MM.1S (cell line): Measurements from ENCODE around the gene NUP188.

Experiments used
- DNase-seq: peaks from one replicate; pipeline ENCODE4 v3.0.0-alpha.2; 2015
- H2AFZ ChIP-seq: fragments of 300-600 bp; sonication (generic); 2 replicates; pipeline ENCODE4 v1.6.0; 2016; ENCODE audit warnings: antibody characterized with exemption, low read length
- H3F3A ChIP-seq: fragments of 300-600 bp; sonication (generic); 2 replicates; pipeline ENCODE4 v1.6.1; 2016; ENCODE audit warnings: mild to moderate bottlenecking, antibody characterized with exemption, low read length, moderate library complexity, mixed read lengths; ENCODE audit not compliant: insufficient read depth
- H3K27ac ChIP-seq: fragments of 300-600 bp; sonication (generic); 2 replicates; pipeline ENCODE4 v1.5.1; 2016; ENCODE audit warnings: mild to moderate bottlenecking, low read length
- H3K27me3 ChIP-seq: fragments of 300-600 bp; sonication (generic); replicated peaks from 2 replicates; pipeline ENCODE4 v1.6.0; 2016; ENCODE audit warnings: low read length; ENCODE audit not compliant: insufficient read depth
- H3K36me3 ChIP-seq: fragments of 300-600 bp; sonication (generic); replicated peaks from 2 replicates; pipeline ENCODE4 v1.6.1; 2016; ENCODE audit warnings: mild to moderate bottlenecking, low read length, mixed read lengths; ENCODE audit not compliant: insufficient read depth
- H3K4me1 ChIP-seq: fragments of 300-600 bp; sonication (generic); 2 replicates; pipeline ENCODE4 v1.6.1; 2016; ENCODE audit warnings: low read length, mixed read lengths
- H3K4me2 ChIP-seq: fragments of 300-600 bp; sonication (generic); 2 replicates; pipeline ENCODE4 v1.6.0; 2016; ENCODE audit warnings: low read depth, low read length
- H3K4me3 ChIP-seq: fragments of 300-600 bp; sonication (generic); 2 replicates; pipeline ENCODE4 v1.5.1; 2016; ENCODE audit warnings: low read length, mixed read lengths
- H3K79me2 ChIP-seq: fragments of 300-600 bp; sonication (generic); 2 replicates; pipeline ENCODE4 v1.6.1; 2016; ENCODE audit warnings: mixed run types, low read length, mixed read lengths
- H3K9ac ChIP-seq: fragments of 300-600 bp; sonication (generic); 2 replicates; pipeline ENCODE4 v1.6.1; 2016; ENCODE audit warnings: low read length, mixed read lengths
- H3K9me2 ChIP-seq: fragments of 300-600 bp; sonication (generic); replicated peaks from 2 replicates; pipeline ENCODE4 v1.6.1; 2016; ENCODE audit warnings: mild to moderate bottlenecking, low read length, mixed read lengths; ENCODE audit not compliant: insufficient read depth
- H3K9me3 ChIP-seq: fragments of 300-600 bp; sonication (generic); replicated peaks from 2 replicates; pipeline ENCODE4 v1.6.1; 2016; ENCODE audit warnings: mild to moderate bottlenecking, low read length, mixed read lengths; ENCODE audit not compliant: insufficient read depth
- H4K20me1 ChIP-seq: fragments of 300-600 bp; sonication (generic); 2 replicates; pipeline ENCODE4 v1.6.1; 2016; ENCODE audit warnings: mild to moderate bottlenecking, low read length, moderate library complexity, mixed read lengths; ENCODE audit not compliant: insufficient read depth
- EZH2 ChIP-seq: fragments of 300-600 bp; sonication (generic); optimal IDR thresholded peaks from 2 replicates; pipeline ENCODE3; 2017; ENCODE audit warnings: low read depth, mild to moderate bottlenecking, antibody characterized with exemption, low read length, mixed read lengths
- EZH2phosphoT487 ChIP-seq: fragments of 300-600 bp; sonication (generic); IDR thresholded peaks from 2 replicates; pipeline ENCODE4 v1.6.1; 2018; ENCODE audit warnings: antibody characterized with exemption, low read length
- TF ChIP-seq, protein P1 (sequence below): fragments of 300-600 bp; sonication (generic); IDR thresholded peaks from 2 replicates; pipeline ENCODE4 v1.5.1; 2016; ENCODE audit warnings: antibody characterized with exemption, low read length, mixed read lengths

Gene NUP188

DNA sequence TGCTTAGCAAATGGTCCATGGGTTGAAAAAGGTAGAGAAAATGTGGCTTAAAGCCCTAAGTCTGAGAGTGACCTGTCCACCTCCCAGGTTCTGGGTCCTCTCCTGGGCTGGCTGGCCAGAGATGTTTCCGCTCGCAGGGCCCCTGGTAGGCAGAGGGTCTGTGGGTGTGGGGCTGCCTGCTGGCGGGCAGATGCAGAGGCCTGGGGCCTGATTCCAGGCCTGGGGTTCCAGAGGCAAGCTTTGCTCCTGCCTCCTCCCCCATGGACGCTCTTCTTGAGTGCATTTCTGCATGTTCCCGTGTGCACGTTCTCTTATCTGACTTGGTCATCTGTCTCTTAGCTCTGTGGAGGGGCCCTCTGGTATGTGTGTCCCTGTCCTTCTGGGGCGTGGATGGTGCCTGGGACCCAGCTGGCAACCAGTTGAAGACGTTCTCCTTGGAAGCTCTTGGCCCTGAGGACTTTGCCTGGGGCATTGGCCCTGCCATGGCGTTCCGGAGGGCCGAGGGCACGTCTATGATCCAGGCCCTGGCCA is 92.7 kb downstream of the NUP188 start:
- Histone ChIP-seq H3F3A (peaks cover 5% of the 10 kb centered on the region; the same call in 1 of the 2 replicates), H3K4me3 (no peak overlapping the region), H3K4me2 (no peak overlapping the region), H4K20me1 (no peaks in the 10 kb centered on the region), H3K79me2 (peaks cover 34% of the 10 kb centered on the region), H3K9ac (no peak overlapping the region), H3K9me3 (no peaks in the 10 kb centered on the region), H3K36me3 (0 out of 2 replicates have a peak, but pooled peaks cover 4% of the 10 kb centered on the region), H3K9me2 (no peaks in the 10 kb centered on the region), H3K4me1 (peaks cover 14% of the 10 kb centered on the region), H3K27me3 (no peaks in the 10 kb centered on the region), H2AFZ (no peak overlapping the region), H3K27ac (no peak overlapping the region)
- TF ChIP-seq, protein P1, sequence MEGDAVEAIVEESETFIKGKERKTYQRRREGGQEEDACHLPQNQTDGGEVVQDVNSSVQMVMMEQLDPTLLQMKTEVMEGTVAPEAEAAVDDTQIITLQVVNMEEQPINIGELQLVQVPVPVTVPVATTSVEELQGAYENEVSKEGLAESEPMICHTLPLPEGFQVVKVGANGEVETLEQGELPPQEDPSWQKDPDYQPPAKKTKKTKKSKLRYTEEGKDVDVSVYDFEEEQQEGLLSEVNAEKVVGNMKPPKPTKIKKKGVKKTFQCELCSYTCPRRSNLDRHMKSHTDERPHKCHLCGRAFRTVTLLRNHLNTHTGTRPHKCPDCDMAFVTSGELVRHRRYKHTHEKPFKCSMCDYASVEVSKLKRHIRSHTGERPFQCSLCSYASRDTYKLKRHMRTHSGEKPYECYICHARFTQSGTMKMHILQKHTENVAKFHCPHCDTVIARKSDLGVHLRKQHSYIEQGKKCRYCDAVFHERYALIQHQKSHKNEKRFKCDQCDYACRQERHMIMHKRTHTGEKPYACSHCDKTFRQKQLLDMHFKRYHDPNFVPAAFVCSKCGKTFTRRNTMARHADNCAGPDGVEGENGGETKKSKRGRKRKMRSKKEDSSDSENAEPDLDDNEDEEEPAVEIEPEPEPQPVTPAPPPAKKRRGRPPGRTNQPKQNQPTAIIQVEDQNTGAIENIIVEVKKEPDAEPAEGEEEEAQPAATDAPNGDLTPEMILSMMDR: no peak
- no peak for TF ChIP-seq EZH2phosphoT487
- no peak for TF ChIP-seq EZH2
- DNase-seq: no peak

DNA sequence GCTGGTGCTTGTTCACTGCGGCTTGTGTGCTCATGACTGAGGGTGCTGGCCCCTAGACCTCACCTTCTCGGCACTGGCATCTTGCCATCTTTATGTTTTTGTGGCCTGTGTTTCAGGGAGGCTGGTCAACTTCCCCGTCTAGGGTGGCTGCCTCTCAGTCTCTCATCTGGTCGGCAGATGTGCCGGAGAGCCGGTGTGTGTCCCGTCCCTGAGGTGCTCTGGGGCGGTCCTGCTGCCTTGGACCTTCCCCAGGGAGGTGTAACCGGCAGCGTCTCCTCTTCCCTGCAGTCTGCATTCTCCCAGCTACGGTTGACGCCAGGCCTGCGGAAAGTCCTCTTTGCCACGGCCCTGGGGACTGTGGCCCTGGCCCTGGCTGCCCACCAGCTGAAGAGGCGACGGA is 94.5 kb downstream of the NUP188 start:
- Histone ChIP-seq H3K27me3 (no peaks in the 10 kb centered on the region), H3F3A (no peaks in the 10 kb centered on the region), H3K9ac (no peak overlapping the region), H3K9me2 (no peaks in the 10 kb centered on the region), H3K4me2 (no peak overlapping the region), H3K36me3 (0 out of 2 replicates have a peak, but pooled peaks cover 4% of the 10 kb centered on the region), H3K4me3 (no peak overlapping the region), H3K79me2 (peaks cover 28% of the 10 kb centered on the region), H3K27ac (no peak overlapping the region), H3K4me1 (peaks cover 14% of the 10 kb centered on the region), H3K9me3 (no peaks in the 10 kb centered on the region), H2AFZ (no peak overlapping the region), H4K20me1 (no peaks in the 10 kb centered on the region)
- DNase-seq: no peak
- TF ChIP-seq, protein P1: no peak
- TF ChIP-seq EZH2: no peak

DNA sequence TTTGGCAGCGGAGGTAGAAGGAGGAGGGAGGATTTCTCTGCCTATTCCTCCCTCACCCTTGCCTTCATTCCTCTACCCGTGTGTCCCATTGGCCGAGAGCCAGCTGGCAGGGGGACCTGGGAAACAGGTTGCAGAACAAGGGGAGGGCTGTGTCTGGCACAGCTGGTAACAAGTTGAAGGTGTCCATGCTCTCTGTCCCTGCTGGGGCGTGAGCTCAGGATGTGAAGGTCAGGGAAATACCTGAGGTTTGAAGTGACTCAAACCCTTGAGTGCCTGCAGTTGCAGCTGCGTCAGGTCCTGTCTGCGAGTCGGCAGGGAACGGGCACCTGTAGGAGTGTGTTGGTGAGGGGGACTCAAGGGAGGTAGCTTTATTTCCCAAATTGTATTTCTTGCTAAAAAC is 105.1 kb downstream of the NUP188 start:
- Histone ChIP-seq H3K27ac (no peak overlapping the region), H3K27me3 (no peaks in the 10 kb centered on the region), H3K9me3 (no peaks in the 10 kb centered on the region), H3K36me3 (no peaks in the 10 kb centered on the region), H4K20me1 (no peaks in the 10 kb centered on the region), H3F3A (no peaks in the 10 kb centered on the region), H3K9ac (no peak overlapping the region), H3K4me1 (no peaks in the 10 kb centered on the region), H3K4me3 (no peak overlapping the region), H3K9me2 (no peaks in the 10 kb centered on the region), H2AFZ (no peak overlapping the region), H3K79me2 (no peaks in the 10 kb centered on the region), H3K4me2 (no peak overlapping the region)
- TF ChIP-seq, protein P1: no peak
- TF ChIP-seq EZH2phosphoT487 (no peak), EZH2 (no peak)
- no peak for DNase-seq
